ENCODE measurements around the gene RASL10A.
A peak's percentile ranks its signal among the peaks of the same experiment; 100 is the strongest.

Gene RASL10A

DNA sequence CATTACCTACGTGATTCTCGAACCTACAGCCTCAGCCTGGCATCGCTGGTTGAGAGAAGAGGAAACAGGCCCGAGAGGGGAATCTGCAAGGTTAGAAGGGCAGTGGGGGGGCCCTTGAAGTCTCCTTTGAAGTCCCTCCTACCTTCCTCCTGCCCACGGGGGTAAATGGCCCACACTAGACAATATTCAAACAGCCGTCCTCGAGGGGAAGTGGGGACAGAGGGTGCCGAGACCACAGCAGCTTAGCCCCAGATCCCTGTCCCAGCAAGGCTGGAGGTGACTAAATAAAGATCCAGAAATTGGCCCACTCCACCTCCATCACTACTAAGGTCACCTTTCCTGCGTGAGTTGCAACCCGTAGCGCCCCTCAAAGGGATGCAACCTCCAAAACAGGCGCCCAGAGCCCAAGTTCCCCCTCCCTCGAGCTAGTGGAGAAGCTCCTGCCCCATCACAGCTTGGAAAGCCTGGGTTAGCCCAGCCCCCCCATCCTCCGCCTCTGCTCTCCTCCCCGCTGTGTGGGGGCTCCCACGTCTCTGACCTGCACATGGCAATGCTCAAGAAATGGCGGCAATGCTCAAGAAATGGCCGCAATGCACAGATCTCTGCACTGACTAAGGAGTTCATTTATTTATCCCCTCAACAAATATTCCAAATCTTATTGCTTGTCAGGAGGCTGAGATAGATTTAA, 788 bp upstream of the RASL10A start:
- no peak for DNase-seq

DNA sequence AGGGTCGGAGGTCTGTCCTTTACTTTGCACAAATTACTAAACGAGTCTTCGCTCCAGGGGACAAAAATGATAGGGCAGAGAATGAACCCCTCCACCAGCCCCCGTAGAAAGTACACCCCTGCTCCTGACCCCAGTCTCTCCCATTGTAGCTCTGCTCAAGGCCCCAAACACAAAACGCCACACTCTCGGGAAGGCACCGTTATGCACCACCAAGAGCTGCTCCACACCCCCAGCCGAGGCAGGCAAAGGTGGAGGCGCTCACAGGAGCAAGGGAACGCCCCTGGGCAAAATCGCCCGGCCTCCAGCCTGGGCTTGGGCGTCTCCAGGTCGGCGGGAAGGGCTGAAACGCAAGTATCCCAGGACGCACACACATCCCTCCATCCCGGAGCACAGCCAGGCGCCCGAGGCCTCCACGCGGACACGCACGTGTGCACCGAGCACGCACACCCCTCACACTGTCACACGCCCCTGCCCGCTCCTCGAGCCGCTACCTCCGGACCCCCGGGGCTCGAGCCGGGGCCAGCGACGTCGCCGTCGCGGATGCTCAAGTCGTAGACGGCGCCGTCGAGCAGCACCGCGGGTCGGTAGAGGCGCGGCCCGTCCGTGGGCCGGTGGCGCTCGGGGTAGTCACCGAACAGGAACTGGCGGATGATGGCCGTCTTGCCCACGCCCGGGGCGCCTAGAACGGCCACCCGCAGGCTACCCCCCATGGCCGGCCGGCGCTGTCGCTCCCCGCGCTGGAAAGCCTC, 786 bp downstream of the RASL10A start:
- no peak for DNase-seq

DNA sequence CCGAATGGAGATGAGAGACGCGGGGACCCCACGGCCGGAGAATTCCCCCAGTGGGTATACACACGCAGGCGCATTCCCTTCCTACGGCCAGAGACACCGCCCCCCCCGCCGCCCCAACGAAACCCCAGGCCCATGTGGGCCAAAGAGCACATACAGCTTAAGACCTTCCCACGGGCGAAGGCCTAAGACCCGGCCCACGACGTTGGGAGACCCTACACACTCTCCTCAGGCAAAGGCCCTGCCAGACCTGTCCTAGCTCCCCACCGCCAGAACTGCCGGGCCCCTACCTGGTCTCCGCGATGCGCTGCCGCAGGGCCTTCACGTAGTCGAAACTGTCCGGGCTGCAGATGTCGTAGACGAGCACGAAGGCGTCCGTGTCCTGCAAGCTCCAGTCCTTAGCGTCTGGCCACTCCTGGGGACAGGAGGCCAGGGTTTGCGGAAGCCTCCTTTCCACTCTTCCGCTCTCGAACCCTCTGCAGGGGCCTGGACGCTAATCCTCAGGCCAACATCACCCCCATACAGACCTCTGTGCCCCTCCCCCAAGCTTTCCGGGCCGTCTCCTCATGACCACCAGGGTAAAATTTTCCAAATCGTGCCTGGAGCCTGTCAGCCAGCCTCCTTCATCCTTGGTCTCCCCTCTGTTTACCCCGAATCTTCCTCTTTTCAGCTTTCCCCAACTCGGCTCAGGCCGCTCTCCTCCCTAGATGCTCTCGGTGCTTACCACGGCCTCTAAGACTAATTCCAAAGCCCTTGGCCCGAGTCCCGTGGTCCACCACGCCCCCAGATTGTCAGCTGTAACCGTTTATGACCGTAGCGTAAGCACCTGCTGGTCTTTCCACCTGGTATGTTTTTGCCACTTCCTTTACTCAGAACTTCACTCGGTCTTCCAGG, 1.7 kb downstream of the RASL10A start:
- no peak for DNase-seq

DNA sequence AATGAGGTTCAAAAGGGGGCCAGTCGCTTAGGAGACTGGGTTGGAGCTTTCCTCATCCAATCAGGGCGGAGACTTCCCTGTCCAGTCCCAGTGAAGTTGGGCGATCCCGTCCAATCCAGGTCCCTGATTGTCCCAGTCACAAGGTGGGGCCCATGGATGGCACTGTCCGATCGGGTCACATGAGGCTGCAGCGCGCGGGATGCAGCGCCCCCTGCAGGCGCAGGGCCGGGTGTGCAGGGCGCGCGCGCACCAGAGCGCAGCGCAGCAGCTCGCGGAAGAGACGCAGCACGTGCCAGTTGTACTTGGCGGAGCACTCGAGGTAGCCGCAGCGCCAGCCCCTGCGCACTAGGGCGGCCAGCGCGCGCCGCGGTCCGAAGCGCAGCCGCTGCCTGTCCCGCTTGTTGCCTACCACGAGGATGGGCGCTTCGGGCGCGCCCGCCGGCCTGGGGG, 2.3 kb downstream of the RASL10A start:
- DNase-seq: peak; percentile 33

DNA sequence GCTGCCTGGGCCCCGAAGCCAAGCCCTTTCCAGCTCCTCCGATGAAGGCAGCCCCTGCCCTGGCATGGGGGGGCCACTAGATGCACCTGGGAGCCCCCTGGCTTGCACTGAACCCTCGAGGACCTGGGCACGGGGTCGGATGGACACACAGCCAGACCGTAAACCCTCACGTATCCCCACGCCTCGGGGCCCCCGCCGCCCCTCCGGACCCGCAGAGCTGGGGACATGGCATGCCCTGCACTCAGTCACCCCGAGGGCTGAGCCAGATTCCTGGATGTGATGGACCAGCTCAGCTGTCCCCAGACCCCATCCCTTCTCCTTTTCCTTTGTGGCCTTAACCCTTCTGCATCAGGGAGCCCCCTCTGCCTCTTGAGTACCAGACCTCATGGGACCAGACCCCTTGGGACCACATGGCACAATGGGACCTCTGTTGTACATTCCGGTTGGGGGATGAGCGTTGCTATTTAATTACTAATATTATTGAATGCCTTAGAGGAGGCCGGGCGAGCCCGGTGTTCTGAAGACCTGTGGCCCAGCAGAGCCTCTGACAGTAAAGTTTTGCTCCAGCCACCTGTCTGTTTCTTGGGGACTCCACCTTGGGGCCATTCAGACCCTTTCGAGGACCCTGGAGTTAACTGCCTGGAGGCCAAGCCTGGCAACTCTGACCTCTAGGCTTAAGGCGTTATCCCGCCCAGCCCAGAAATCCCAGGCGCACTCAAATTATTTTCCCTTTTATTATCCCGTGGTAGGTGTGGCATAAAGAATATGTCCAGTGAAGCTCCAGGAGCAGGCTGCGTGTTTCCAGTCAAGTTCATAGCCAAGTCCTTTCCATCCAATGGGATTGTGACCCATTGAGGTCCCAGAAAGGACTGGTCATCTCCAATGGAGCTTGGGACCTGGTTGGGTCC, 3.0 kb downstream of the RASL10A start:
- no peak for DNase-seq

DNA sequence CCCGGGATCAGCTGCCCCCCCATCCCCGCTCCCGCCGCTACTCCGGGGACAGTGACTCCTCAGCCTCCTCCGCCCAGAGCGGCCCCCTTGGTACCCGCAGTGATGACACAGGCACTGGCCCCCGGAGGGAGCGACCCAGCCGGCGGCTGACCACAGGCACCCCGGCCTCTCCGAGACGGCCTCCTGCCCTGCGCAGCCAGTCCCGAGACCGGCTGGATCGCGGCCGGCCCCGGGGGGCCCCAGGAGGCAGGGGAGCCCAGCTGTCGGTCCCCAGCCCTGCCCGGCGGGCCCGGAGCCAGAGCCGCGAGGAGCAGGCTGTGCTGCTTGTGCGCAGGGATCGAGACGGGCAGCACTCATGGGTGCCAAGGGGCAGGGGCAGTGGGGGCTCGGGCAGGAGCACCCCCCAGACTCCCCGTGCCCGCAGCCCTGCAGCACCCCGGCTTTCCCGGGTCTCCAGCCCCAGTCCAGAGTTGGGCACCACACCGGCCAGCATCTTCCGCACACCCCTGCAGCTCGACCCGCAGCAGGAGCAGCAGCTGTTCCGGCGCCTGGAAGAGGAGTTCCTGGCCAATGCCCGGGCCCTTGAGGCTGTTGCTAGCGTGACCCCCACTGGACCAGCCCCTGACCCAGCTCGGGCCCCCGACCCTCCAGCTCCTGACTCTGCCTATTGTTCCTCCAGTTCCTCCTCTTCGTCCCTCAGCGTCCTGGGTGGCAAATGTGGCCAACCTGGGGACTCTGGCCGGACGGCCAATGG, 3.9 kb downstream of the RASL10A start:
- DNase-seq: no peak

DNA sequence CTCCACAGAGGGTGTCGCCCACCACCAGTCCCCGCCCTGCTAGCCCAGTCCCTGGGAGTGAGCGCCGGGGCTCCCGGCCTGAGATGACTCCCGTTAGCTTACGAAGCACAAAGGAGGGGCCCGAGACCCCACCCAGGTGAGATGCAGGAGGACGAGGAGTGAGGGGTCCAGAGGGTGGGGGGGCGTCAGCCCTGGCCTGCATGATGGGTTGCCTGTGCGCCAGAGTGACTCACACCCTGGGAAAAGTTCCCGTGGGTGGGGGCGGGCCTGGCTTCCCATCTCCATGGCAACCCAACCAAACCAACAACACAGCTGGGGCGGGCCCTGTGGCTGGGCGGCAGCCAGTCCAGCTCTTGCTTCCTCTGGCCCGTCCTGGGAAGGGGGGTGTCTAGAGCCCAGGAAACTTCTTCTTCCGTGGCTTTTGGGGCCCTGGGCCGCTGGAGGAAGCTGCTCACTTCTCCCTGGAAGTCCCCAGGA, 4.6 kb downstream of the RASL10A start:
- peak; percentile 84 for DNase-seq

DNA sequence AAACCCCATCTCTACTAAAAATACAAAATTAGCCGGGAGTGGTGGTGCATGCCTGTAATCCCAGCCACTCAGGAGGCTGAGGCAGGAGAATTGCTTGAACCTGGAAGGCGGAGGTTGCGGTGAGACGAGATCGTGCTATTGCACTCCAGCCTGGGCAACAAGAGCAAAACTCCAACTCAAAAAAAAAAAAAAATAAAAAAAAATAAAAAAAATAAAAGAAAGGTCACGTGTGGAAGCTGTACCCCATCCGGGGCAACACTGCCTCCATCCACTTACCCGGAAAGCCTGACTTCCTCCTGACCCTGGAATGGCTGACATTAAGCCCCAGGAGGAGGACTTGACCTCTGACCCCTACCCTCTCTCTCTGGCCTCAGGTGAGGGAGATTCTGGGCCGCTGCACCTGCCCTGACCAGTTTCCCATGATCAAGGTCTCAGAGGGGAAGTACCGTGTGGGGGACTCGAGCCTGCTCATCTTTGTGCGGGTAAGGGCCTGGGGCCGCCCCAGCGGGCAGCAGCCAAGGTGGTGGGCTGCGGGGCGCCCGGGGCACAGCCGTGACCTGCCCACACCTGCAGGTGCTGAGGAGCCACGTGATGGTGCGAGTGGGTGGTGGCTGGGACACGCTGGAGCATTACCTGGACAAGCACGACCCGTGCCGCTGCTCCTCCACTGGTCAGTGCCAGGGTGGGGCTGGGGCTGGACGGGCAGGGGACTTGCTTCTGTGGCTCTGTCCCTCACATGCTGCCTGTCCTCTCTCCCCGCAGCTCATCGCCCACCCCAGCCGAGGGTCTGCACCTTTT, 5.2 kb downstream of the RASL10A start:
- no peak for DNase-seq

DNA sequence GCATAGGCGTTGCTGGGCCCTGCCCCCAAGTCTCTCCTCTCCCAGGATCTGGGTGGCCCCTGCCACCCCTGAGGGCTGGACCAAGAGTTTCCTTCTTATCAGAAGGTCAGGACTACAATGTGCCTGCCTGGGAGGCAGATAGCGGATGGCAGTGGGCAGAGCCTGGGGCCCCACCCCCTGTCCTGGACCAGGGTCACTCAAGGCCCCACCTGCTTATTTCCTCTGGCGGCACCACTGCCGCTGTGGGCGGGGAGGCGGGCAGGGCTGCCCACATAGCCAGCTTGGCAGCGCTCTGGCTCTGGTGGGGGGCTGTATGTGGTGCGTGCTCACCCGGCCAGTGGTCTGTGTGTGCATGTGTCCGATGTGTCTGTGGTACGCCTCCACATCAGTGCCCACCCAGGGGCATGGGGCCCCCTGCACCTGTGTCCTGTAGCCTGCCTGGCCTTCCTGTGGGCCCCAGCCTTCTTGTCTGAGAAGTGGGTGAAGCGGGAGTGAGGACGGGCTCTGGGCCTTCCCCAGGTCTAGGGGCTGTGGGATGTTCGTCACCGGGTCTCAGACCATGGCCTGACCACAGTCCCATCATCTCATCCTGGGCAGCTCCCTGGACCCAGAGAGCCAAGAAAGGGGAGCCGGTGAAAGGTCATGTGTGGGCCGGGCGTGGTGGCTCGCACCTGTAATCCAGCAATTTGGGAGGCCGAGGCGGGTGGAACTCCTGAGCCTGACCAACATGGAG, 6.0 kb downstream of the RASL10A start:
- DNase-seq: no peak

DNA sequence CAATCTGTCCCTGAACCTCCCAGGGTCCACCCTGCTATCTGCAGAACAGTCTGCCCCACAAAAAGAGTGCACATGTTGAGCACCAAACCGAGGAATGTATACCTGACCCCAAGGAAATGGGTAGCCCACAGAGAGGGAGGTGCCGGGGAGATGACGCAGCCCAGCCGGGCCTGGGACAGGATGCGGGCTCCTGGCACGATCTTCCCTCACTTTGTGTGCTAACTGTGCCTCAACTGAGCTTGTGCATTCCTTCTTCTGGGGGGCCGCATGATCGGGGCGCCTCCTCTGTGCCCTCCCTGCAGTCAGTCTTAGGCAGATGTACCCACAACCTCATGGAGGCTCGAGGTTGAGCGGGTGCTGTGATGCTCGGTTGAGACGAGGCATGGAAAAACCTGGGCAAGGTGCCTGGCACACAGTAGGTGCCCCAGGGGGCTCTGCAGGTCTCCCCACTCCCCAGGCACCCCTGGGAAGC, 6.7 kb downstream of the RASL10A start:
- DNase-seq: peak; percentile 44

DNA sequence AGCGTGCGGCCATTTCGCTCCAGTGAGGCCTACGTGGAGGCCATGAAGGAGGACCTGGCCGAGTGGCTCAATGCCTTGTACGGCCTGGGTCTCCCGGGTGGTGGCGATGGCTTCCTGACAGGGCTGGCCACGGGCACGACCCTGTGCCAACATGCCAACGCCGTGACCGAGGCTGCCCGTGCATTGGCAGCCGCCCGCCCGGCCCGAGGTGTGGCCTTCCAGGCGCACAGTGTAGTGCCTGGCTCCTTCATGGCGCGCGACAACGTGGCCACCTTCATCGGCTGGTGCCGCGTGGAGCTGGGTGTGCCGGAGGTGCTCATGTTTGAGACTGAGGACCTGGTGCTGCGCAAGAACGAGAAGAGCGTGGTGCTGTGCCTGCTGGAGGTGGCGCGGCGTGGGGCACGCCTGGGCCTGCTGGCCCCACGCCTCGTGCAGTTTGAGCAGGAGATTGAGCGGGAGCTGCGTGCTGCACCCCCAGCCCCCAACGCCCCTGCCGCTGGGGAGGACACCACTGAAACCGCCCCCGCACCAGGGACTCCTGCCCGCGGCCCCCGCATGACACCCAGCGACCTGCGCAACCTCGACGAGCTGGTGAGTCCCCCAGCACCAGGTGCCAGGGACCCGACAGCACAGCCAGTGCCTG, 7.2 kb downstream of the RASL10A start:
- no peak for DNase-seq

DNA sequence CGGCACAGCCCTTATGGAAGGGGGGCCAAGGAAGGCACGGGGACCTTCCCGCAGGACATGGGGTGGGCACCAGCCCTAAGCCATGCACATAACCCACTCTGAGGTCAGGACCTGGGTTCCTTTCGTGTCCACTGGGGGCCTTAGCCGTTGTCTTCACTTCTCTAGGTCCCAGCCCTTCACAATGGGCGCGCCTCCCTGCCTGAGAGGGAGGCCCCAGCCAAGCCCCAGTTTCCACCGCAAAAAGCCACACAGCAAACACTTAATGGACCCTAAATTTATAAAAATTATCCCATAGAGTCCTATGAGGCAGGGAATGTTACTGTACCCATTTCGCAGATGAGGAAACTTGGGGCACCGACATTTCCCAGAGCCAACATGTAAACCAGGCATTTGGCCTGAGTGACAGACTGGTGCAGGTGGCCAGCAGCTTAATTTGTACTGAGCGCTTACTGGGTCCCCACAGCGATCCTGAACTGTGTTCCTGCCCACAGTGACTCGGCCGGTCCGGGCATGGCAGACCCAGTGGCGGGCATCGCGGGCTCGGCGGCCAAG, 7.8 kb downstream of the RASL10A start:
- DNase-seq: no peak

DNA sequence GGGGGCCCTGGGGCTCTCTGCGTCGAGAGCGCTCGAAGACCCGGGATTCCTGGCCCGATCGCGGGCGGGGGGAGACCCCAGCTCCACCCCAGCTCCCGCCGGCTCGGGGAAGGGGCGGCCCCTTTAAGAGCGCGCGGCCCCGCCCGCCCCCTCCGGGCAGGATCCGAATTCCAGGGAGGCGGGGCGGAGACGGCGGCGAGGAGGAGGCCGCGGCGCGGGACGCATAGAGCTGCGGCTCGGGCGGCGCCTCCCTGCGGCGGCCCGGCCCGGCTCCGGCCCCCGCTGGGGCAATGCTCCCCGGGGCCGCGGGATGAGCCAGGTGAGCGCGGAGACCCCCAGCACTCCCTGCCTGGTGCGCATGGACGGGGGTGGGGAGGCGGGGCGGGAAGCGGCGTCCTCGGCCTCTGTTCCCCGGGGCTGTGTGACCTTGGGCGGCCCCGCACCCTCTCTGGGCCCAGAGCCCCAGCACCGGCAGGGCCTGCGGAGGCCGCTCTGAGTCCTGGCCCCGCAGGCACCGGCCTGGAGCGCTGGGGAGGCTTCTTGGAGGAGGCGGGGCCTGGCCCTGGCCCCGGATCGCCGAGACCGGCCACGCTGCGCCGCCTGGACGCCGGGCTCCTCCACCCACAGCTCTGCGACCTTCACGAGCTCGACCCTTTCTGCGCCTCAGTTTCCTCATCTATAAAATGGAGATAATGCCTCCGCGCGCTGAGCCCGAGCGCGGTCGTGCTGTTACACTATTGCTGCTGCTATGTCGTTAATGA, 8.5 kb downstream of the RASL10A start:
- peak; percentile 65 for DNase-seq

DNA sequence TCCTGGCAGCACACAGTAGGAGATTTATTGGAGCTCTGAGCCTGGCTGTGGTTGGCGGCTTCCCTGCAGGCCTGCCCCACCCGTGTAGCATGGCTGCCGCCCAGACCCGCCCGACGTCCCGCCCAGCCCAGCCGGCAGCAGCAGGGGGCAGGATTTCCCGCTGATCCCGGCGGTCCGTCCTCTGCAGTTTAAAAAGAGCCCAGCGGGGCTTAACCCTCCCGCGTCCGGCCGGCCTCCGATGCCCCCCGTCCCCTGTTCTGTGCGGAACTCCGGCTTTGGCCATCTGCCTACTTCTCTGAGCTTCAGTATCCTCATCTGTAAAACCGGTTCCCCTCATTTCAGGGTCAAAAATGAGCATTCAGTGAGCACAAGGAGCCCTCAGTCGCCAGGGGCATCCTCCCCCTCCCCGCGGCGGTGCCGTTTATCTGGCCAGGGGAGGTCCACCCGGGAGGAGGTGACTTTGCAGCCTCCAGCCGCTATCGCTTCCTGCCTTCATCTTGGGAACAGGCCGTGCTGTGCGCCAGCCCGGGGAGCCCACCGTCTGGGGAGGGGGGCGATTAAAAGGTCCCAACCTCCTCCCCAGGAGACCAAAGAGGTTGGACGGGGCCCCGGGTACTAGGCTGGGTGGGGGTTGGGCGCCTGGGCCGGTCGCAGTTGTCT, 9.2 kb downstream of the RASL10A start, which contains the start of gene GAS2L1:
Gene GAS2L1, plus strand, starts transcription at position 476 of the 660 bp plus-strand sequence. CDS start 1,456 bp downstream, outside the sequence.
- DNase-seq: peak; percentile 68

DNA sequence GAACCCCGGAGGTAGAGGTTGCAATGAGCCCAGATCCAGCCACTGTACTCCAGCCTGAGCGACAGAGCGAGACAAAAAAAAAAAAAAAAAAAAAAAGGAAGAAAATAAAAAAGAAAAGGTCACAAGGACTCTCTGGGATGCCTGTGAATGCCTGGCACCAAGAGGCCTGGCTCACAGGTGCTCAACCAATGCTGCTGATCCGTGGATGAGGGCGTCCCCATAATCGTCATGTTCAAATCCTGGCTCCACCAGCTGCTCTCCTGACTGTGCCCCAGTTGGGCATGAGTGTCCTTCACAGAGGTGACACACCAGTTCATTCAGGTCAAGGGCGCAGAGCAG, 9.7 kb downstream of the RASL10A start:
- DNase-seq: no peak

DNA sequence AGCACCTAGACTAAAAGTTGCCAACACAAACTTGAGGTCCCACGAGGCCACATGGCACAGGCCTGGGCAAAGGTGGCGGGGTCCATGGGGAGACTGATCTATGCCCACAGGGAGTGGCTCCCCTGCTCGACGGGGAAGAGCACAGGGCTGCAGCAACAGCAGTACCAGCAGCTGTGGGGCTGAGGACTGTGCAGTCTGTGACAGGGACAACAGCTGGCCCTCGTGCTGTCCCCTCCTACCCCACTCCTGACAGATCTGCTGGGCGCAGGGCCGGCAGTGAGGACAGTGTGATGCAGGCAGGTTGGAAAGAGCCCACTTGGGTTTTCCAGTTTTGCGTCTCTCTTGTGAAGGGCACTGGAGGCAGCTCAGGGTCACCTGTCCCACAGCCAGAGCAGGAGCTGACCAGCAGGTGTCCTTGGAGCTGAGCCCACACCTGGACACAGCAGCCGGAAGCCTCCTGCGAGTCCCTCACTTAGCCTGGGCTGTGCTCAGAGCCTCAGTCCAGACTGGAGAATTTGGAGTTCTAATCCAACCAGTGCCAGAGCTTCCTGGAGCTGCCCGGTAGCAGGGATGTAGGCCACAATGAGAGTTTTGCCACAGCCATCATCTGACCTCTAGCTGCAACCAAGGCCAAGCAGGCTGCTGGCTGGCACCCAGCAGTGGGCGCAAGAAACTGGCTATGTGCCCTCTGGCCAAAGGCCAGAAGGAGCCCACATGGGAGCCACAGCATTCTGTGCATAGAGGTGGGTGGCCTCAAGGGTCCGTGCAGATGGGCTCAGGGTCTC, 12.6 kb downstream of the RASL10A start:
- no peak for DNase-seq

DNA sequence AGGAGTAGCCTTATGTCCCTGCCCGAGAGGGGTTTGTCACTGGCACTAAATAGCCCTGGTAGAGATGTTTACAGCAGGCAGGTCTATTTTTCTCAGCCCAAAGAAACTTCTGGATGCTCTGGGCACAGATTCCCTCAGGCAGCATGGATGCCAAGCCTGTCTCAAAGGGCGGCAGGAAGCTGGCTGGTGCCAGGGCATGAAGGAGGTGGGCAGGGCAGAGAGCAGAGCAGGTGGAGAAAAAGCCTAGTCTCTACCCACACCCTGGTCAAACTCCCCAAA, 13.2 kb downstream of the RASL10A start:
- DNase-seq: no peak
